ENCODE data around the gene FOXK2. TPM values are rescaled to one million over a fixed set of nuclear protein-coding genes. Genes with fewer than 3 reads are reported as not detected.

Gene FOXK2
- total RNA-seq, 4 donors from 2014 or later, result 30.5 to 43.3 (median 38.8) TPM

DNA sequence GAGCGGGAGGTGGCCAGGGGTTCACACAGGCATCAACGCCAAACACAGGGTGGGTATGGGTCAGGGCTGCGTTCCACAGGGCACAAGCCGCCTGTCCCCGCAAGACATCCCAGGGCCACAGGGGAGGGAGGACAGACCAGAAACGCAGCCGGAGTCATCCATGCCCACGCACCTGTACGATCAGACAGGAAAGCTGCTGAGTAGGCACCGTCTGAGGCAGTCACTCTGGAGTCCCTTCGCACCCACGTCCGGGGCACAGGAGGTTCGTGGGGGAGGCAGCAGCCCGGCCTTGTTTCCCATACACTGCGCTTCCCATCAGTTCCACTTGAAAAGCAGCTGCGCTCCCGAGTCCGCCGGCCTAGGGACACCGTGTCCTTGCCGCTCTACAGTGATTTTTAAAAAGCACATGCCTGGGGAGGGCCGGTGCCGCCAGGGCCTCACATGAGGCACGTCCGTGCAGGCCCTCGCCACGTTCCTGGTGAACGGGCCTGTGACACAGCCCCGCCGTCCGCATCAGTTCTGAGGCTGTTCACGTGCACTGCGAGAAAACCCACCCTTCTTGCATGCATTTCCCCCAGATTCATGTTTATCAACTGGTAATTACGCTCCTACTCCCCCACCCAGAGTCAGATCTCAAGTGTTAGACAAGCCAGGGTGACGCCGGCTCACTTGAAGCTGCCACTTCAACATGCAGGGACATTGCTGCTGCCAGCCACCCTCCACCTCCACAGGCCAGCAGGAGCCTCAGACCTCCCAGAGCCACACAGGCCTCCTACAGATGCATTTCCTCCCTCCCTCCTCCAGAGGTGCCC is 94.0 kb downstream of the FOXK2 start:
- H3K4me3 ChIP-seq (replicated peaks in 1 of 3), result no peak overlapping the region
- 70 to 91% methylated on average over 32 to 33 of the region's 37 CpGs for WGBS, 2 donors
- peaks cover 28 to 43% of the 10 kb centered on the region in 2 donors for H3K36me3 ChIP-seq
- H3K4me1 ChIP-seq, result no peaks in the 10 kb centered on the region
- H3K27ac ChIP-seq, result no peak overlapping the region
- H3K27me3 ChIP-seq, result no peaks in the 10 kb centered on the region
- intact Hi-C loops (cut with DNase I), result no loop called here
- DNase-seq, result peak; percentile 15 to 78
- no peak for TF ChIP-seq POLR2A (IDR thresholded peaks at IDR 0.05)
- TF ChIP-seq, protein P1, sequence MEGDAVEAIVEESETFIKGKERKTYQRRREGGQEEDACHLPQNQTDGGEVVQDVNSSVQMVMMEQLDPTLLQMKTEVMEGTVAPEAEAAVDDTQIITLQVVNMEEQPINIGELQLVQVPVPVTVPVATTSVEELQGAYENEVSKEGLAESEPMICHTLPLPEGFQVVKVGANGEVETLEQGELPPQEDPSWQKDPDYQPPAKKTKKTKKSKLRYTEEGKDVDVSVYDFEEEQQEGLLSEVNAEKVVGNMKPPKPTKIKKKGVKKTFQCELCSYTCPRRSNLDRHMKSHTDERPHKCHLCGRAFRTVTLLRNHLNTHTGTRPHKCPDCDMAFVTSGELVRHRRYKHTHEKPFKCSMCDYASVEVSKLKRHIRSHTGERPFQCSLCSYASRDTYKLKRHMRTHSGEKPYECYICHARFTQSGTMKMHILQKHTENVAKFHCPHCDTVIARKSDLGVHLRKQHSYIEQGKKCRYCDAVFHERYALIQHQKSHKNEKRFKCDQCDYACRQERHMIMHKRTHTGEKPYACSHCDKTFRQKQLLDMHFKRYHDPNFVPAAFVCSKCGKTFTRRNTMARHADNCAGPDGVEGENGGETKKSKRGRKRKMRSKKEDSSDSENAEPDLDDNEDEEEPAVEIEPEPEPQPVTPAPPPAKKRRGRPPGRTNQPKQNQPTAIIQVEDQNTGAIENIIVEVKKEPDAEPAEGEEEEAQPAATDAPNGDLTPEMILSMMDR (IDR thresholded peaks at IDR 0.05), result no peak
- H3K9me3 ChIP-seq, result no peaks in the 10 kb centered on the region

- Histone ChIP-seq H3K4me1 (no peaks in the 10 kb centered on the region), H3K9me3 (no peaks in the 10 kb centered on the region), H3K36me3 (peaks cover 34 to 46% of the 10 kb centered on the region in 2 donors), H3K27me3 (no peaks in the 10 kb centered on the region), H3K4me3 (replicated peaks in 1 of 3) (no peak overlapping the region), H3K27ac (no peak overlapping the region)
- 62 to 81% methylated on average over 4 to 6 of the region's 22 CpGs for WGBS, 2 donors
- peak in 1 of 2 donors; percentile 49 for DNase-seq
- intact Hi-C loops (cut with DNase I), result no loop called here
- no peak for TF ChIP-seq POLR2A (IDR thresholded peaks at IDR 0.05)
- TF ChIP-seq, protein P1 (IDR thresholded peaks at IDR 0.05), result no peak
Observed at GRCh38 chr17:82614095-82614631, 94.6 kb downstream of the FOXK2 start.

- no peak overlapping the region for H3K27ac ChIP-seq
- 92 to 93% methylated on average over 39 to 45 of the region's 45 CpGs for WGBS, 2 donors
- H3K9me3 ChIP-seq, result no peaks in the 10 kb centered on the region
- H3K4me1 ChIP-seq, result no peaks in the 10 kb centered on the region
- no peak overlapping the region for H3K4me3 ChIP-seq (replicated peaks in 1 of 3)
- intact Hi-C loops (cut with DNase I), result no loop called here
- no peaks in the 10 kb centered on the region for H3K27me3 ChIP-seq
- H3K36me3 ChIP-seq, result peaks cover 38 to 54% of the 10 kb centered on the region in 2 donors
- TF ChIP-seq, protein P1 (IDR thresholded peaks at IDR 0.05), result no peak
- TF ChIP-seq POLR2A (IDR thresholded peaks at IDR 0.05), result no peak
- no peak for DNase-seq
Observed at GRCh38 chr17:82615084-82616020, 95.8 kb downstream of the FOXK2 start.

- WGBS, 2 donors, result 82 to 84% methylated on average over 20 of the region's 22 CpGs
- Histone ChIP-seq H3K27ac (no peak overlapping the region), H3K9me3 (no peaks in the 10 kb centered on the region), H3K36me3 (peaks cover 39 to 62% of the 10 kb centered on the region in 2 donors), H3K4me3 (replicated peaks in 1 of 3) (no peak overlapping the region), H3K27me3 (no peaks in the 10 kb centered on the region), H3K4me1 (no peaks in the 10 kb centered on the region)
- intact Hi-C loops (cut with DNase I), result no loop called here
- TF ChIP-seq, protein P1 (IDR thresholded peaks at IDR 0.05), result no peak
- TF ChIP-seq POLR2A (IDR thresholded peaks at IDR 0.05), result no peak
- no peak for DNase-seq
Observed at GRCh38 chr17:82616021-82616711, 96.6 kb downstream of the FOXK2 start.

Data from thyroid gland (tissue), 4 donors.